Measurements from ENCODE around the gene VDAC2.

DNA sequence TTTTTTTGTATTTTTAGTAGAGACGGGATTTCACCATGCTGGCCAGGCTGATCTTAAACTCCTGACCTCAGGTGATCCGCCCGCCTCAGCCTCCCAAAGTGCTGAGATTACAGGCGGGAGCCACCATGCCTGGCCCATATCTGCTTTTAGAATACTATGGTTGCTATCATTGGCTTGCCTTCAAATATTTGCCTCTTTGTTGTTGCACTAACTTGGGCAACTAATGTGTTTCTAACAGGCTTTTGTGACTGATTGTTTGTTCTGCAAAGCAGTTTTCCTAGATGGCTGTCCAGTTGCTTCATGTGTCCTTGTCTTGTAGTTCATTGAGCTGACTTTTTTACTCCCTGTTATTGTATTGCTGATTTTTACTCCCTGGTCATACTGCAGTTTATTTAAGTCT lies 9.7 kb downstream of the VDAC2 start:
- TF ChIP-seq EZH2 (IDR thresholded peaks at IDR 0.05; ENCODE audit: insufficient read depth, poor library complexity, severe bottlenecking) (no peak), EZH2phosphoT487 (IDR thresholded peaks at IDR 0.05; ENCODE audit: insufficient read depth, low read depth) (no peak)
